C1 segment of cervical spinal cord (tissue), 14 donors: ENCODE measurements around the gene PEMT.

Experiments
- DNase-seq, 14 donors: peaks; one replicate each; lab custom pipeline; 2025; lab: John Stamatoyannopoulos, UW

Gene PEMT

GRCh38 chr17:17536702-17537101 is 54.8 kb downstream of the PEMT start:
- no peak for DNase-seq

DNA sequence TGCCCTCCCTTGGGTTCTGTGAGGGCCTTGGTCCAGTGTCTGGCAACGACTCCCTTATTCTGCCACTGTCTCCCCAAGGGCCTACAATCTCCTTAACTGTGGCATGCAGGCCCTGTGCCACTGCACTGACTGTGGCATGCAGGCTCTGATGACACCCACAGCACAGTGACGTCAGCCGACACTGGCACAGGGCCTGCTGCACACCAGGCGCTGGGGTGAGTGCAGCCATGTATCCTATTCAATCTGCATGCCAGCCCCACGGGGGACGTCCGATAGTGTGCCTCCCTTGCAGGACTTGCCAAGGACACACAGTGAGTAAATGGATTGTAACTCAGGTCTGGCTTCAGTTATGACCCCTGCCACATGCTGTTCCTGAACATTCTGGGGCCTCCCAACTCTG is 55.6 kb downstream of the PEMT start:
- DNase-seq: peak in 7 of 14 donors; percentile 18 to 66 (median 25)

- no peak for DNase-seq
Measured at GRCh38 chr17:17533901-17534441, 57.5 kb downstream of the PEMT start.

DNA sequence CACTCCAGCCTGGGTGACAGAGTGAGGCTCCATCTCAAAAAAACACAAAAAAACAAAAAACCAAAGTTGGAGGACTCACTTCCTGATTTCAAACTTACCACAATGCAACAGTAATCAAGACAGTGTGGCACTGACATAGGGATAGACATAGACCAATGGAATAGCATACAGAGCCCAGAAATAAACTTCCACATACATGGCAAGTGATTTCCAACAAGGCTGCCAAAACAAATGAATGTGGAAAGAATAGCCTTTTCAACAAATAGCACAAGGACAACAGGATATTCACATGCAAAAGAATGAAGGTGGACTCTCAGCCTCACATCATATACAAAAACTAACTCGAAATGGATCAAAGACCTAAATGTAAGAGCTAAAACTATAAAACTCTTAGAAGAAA is 58.5 kb downstream of the PEMT start:
- DNase-seq: no peak

DNA sequence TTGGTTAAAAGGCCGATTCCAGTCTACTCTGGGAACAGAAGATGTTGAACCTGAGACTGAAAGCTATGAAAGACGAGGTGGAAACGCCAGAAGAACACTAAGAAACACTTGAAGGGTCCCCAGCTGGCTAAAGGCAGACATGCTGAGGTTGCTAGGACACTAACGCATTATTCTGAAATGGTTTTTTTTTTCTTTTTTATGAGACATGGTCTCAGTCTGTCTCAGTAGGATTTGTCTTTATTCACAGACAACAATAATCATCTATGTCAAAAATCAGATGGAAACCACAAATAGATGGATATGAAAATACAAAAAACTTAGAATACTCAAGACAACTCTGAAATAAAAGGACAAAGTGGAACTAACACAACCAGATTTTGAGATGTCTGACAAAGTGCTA is 60.4 kb downstream of the PEMT start:
- DNase-seq: no peak

DNA sequence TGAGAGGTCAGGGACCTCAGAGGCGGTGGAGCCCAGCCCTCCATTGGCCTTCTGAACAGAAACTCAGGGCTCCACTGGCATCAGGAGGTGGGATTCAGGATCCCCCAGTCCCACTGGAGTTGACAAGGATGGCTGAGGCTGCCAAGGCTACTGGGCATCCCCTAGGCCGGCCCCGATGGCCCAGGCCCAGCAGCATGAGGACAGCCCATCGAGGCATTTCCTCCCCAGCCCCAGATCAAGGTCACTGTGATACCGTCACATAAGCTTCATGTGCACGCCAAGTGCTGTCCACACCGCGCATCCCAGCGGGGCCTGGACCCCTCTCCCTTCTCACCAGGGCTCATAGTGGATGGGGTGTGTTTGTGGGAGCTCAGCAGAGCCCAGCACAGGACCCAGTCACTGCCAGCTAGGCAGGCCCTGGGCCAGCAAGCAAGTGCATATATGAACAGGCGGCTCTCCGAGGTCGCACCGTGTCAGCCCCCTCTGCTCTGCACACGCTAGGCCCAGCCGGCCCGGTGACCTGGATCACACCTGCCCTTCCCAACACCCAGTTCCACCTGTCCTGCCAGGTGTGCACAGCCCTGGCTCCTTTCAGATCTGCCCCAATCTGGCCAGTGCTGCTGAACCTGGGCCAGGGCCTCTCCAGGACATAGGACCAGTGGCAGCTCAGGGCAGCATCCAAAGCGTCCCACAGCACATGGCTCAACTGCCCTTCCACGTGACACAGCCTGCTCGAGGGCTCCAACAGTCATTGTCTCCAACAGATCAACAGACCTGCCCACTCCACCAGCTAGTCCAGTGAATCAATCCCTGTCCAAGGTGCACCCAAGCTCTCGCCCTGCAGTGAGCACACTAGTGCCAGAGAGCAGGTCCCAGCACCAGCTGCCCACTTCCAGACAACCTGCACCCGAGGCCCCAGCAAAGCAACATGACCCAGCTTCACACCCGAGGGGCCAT is 62.5 kb downstream of the PEMT start:
- DNase-seq: no peak

- no peak for DNase-seq
Measured at GRCh38 chr17:17527956-17528500, 63.5 kb downstream of the PEMT start.

DNA sequence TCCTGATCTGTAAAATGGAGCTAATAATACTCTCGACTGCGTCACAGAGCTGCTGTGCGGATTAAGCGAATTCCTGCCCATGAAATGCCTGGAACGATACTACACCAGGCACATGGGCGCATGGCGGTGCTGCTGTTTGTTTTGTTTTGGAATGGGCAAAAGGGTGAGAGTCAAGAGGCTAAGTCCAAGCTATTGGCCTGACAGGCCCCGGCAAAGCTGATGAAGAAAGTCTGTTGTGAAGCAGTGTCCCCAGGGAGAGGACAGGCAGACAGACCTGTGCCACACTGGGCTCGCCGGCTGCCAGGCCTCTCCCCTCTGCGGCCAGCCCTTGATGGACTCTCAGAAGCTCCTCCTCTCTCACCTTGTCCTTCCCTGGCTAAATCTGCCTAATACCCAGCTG is 64.0 kb downstream of the PEMT start:
- no peak for DNase-seq

GRCh38 chr17:17526369-17526768 is 65.1 kb downstream of the PEMT start:
- DNase-seq: no peak

DNA sequence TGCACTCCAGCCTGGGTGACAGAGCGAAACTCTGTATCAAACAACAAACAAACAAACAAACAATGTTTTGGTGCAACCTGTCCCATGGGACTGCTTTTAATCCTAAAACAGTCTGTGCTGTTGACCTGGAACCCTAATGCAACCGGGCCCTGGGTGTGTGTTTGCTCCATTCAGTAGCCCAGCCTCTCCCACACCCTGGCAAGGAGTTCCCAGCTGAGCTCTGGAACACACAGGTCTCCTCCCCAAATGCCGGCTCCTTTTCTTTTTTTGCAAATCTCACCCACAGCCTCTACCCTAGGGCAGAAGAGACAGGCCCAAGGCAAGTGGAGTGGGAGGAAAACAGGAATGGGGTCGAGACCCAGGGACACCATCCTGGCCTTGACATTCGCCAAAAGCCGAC is 65.6 kb downstream of the PEMT start:
- DNase-seq: no peak

- no peak for DNase-seq
Measured at GRCh38 chr17:17525311-17525710, 66.2 kb downstream of the PEMT start.

GRCh38 chr17:17523731-17524490 is 67.6 kb downstream of the PEMT start:
- DNase-seq: no peak

- no peak for DNase-seq
Measured at GRCh38 chr17:17523001-17523730, 68.3 kb downstream of the PEMT start.

DNA sequence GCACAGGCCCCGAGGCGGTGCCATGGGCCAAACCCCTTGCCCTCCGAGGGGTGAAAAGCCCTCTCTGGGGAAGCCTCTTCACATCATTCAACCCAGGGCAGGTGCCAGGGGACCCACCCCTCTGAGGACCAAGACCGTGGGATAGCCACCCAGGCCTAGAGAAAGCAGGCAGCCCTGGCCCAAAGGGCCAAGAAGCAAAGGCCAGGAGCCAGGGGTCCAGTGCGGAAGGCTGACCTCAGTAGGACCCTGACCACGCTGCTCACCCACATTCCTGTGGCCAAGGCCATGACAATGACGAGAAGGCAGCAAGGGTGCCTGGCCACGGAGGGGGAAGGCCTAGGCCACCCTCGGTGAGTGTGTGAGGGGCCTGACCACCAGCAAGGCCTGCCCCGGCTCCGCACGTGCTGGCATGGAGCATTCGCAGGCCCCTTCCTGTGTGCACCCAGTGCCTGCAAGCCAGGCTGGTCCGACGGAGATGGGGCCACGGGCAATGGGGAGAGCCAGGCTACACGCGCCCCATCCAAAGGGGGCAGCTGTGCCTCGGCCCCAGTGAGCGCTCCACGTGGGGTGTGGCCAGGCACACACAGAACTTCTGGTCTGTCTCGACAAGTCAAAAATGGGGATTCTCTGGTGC is 70.8 kb downstream of the PEMT start:
- no peak for DNase-seq

DNA sequence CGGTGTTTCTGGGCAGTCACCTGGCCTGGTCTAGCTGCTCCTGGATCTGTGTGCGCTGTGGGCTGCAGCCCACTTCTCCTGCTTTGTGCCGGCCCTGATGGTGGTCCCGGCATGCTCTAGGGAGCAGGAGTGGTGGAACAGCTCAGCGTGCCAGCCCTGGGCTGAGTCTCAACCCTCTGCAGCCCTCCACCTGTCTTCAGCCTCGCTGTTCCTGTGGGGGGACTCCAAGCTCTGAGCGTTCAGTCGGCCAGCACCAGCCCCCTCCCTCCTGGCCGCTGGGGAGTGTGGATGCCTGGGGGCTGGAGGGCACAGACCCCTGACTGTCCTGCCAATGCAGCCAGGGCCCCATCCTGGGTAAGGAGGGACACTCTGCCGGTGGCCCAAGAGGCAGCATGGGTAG is 71.6 kb downstream of the PEMT start:
- DNase-seq: no peak

DNA sequence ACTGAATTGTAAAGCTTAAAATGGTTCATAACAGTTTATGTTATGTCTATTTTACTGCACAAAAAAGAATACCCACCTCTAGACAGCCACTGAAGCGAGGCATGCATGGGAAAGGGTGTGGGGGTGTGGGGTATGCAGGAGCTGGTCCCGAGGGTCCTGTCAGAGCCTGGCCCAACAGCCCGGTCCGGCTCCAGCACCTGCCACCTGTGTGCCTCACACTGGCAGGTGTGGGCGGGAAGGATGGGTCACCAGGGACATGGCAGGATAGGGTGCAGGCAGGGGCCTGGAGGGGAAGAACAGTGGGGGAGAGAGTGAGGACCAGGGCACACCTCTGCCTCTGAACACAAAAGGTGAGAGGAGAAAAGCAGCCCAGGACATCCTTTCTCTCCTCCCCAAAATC is 72.6 kb downstream of the PEMT start:
- no peak for DNase-seq

DNA sequence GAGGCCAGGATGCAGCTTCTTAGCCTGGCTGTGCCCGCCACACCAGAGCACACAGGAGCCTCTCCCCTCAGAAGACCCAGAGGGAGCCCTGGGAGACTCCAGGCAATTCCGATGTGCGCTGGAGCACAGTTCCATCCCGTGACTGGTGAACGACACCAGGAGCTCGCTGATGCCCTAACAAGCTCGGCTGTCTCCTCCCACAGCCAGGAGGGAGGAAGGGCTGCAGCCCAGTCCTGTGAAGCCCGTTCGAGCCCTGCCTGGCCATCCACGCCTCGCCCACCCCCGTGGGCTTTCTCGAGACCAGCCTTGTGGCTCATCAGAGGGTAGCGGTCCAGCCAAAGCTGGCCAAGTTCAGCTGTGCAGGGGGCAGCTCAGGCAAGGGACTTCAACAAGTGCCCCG is 73.5 kb downstream of the PEMT start:
- no peak for DNase-seq

DNA sequence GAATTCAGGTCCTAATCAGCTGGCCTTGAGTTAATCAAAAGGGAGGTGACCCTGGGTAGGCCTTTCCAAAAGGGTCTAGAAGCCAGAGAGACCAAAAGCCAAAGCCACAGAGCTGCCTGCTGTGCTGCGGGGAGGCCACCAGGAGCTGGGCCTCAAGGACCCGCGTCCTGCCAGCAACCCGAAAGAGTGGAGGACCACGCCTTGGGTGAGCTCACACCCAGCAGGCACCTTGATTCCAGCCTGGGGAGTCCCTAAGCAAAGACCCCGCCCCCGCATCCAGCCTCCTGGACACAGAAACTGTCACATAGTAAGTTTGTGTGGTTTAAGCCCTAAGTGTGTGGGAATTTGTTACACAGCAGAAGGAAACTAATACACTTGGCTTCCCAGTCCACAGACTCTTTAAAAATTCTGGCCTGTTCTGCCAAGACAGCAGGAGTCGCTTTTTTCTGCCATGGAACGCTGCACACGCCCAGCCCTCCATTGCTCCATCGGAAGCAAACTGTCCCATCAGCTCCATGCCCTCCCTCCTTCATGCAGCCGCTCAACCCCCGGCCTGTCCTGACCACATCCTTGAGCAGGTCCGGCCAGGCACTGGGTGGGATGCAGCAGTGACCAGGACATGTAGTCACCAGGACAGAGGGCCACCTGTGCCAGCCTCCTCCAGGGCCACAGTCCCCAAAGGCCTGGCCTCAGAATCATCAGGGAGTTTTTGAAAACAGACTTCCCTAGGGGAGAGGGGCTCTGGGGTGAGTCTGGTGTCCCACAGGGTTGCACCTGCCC is 74.4 kb downstream of the PEMT start:
- DNase-seq: no peak

DNA sequence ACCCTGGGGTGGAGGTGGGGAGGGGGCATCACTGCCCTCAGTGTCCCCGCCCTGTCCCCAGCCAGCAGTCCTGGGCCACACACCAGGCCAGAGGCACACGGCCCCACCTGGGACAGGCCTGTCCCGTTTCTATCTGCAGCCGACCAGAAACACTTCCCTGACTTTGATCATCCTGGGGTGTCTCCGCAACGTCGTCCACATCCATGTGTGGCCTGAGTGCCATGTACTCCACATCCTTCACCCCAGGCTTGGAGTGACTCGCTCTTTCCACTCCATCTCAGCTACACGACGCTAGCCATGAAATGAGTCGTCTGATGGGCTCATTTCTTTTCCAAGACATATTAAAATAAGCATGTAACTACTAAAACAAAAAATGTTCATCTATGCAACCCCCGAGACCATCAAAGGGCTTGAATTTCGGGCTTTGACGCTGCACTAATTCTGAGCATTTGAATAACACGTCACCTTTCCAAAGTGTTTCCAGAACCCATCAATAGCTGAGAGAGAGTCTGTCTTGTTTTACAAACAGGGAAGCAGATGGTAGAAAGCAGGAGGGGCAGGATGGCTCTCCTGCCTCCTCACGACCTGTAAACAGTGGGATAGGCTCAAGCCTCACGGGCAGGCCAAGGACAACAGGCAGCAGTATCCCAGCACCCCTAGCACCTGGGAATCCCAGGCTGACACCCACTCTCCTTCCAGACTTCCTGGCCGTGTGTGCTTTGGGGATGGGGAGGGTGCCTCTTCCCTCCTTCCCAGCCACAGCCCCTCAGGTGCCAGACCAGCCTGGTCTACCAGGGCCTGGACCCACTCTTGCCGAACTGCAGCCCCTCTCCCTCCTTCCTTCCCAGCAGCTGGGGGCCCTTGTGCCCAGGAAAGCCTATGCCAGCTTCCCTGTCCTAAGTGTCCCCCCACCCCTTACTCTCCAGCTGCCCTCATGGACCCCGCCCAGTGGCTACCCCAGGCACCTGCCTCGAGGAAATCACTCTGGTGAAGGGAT is 75.3 kb downstream of the PEMT start:
- peak in 1 of 14 donors; percentile 21 for DNase-seq
